K562 (cell line): Measurements from ENCODE around the gene GIT2.

ENCODE experiments used
- CHD2 ChIP-seq: IDR thresholded peaks from 2 replicates; pipeline ENCODE4 v1.6.1; 2011; ENCODE audit warnings: low read depth, low read length
- ELK3 ChIP-seq: fragments of 450-650 bp; formaldehyde crosslinking; IDR thresholded peaks from 2 replicates; pipeline ENCODE4 v1.4.0; 2020; ENCODE audit warnings: mild to moderate bottlenecking
- FOXM1 ChIP-seq, 2 experiments: fragments of 450-650 bp in 1 of 2; sonication (generic) in 1 of 2; formaldehyde crosslinking in 1 of 2; IDR thresholded peaks; 2 replicates each; pipeline versions ENCODE4 v1.6.1 to v1.9.0; 2017 to 2022; ENCODE audit warnings: low read depth in 2 of 2, mild to moderate bottlenecking in 2 of 2, missing genetic modification reagents in 1 of 2, moderate library complexity in 1 of 2
- MAFK ChIP-seq: IDR thresholded peaks from 2 replicates; pipeline ENCODE4 v1.6.1; 2011; ENCODE audit warnings: low read length, improper control_type of control experiment
- MLLT1 ChIP-seq, 2 experiments: fragments of 450-650 bp; IDR thresholded peaks; 2 replicates each; pipeline ENCODE4 v1.6.1; 2016
- MTA3 ChIP-seq: fragments of 450-650 bp; formaldehyde crosslinking; IDR thresholded peaks from 2 replicates; pipeline ENCODE4 v1.6.1; 2017; ENCODE audit warnings: mild to moderate bottlenecking, borderline replicate concordance
- POLR2AphosphoS2 ChIP-seq: IDR thresholded peaks from 2 replicates; pipeline ENCODE4 v1.6.1; 2012; ENCODE audit warnings: low read length, improper control_type of control experiment
- PPARD ChIP-seq: fragments of 250-450 bp; sonication (Bioruptor Pico); IDR thresholded peaks from 2 replicates; pipeline ENCODE4 v1.8.0; 2022; ENCODE audit warnings: inconsistent platforms, mild to moderate bottlenecking, moderate library complexity
- TAF1 ChIP-seq: IDR thresholded peaks from 2 replicates; pipeline ENCODE4 v1.6.1; 2011; ENCODE audit warnings: mild to moderate bottlenecking, low read length, moderate library complexity; ENCODE audit not compliant: insufficient read depth, control insufficient read depth, severe bottlenecking; ENCODE audit errors: extremely low read depth
- ZC3H8 ChIP-seq: fragments of 450-650 bp; IDR thresholded peaks from 2 replicates; pipeline ENCODE4 v1.6.1; 2017
- ZNF324 ChIP-seq: fragments of 250-450 bp; sonication (Bioruptor Pico); IDR thresholded peaks from 2 replicates; pipeline ENCODE4 v1.4.0; 2020; ENCODE audit warnings: mild to moderate bottlenecking

GRCh38 chr12:109961612-109962011 lies 34.6 kb downstream of the GIT2 start:
- TF ChIP-seq MTA3 (no peak), PPARD (no peak), FOXM1 (IDR thresholded peaks at IDR 0.05; ENCODE audit: low read depth) (no peak), FOXM1 (CRISPR knock-in tag; IDR thresholded peaks at IDR 0.05; ENCODE audit: low read depth) (no peak), MAFK (no peak), MLLT1 (IDR thresholded peaks at IDR 0.05) (no peak), POLR2AphosphoS2 (no peak), ZNF324 (CRISPR knock-in tag) (no peak), ZC3H8 (no peak), TAF1 (no peak), CHD2 (no peak), ELK3 (CRISPR knock-in tag) (no peak)
